Measurements from ENCODE around the gene NT5C1A. TPM values are rescaled to one million over a fixed set of nuclear protein-coding genes. Genes with fewer than 3 reads are reported as not detected.

NT5C1A gene
- total and polyA plus RNA-seq, 2 experiments from 2014 or later: 0.16 TPM; not detected in 1

DNA sequence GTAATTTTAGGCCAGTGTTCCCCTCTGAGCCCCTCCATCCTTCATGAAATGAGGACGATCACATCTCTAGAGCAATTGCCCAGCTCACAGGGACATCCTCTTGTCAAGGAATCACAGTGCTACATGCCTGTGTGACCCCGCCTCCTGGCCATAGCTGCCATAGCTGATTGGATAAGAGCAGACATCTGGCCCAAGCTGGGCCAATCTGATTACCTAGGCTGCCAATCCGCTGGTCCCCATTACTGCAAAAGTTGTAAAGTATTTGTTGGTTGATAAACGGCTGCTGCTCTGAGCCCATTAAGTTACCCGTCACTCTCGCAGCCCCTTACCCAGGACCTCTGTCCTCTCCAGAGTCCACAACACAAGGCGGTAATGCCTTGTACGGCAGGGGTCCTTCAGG, 8.3 kb downstream of the NT5C1A start:
- Histone ChIP-seq H3K4me3 (no peak overlapping the region), H3K36me3 (no peaks in the 10 kb centered on the region), H3K27ac (no peak overlapping the region), H3K27me3 (peaks cover 84% of the 10 kb centered on the region), H3K9me3 (ENCODE audit: low read depth) (no peaks in the 10 kb centered on the region), H3K4me1 (ENCODE audit: low read depth) (no peaks in the 10 kb centered on the region)
- TF ChIP-seq, protein P1, sequence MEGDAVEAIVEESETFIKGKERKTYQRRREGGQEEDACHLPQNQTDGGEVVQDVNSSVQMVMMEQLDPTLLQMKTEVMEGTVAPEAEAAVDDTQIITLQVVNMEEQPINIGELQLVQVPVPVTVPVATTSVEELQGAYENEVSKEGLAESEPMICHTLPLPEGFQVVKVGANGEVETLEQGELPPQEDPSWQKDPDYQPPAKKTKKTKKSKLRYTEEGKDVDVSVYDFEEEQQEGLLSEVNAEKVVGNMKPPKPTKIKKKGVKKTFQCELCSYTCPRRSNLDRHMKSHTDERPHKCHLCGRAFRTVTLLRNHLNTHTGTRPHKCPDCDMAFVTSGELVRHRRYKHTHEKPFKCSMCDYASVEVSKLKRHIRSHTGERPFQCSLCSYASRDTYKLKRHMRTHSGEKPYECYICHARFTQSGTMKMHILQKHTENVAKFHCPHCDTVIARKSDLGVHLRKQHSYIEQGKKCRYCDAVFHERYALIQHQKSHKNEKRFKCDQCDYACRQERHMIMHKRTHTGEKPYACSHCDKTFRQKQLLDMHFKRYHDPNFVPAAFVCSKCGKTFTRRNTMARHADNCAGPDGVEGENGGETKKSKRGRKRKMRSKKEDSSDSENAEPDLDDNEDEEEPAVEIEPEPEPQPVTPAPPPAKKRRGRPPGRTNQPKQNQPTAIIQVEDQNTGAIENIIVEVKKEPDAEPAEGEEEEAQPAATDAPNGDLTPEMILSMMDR (IDR thresholded peaks at IDR 0.05; ENCODE audit: low read depth, low read length): no peak
- no peak for DNase-seq (ENCODE audit: low read depth in 1 of 2, low spot score in 1 of 2)

- H3K4me1 ChIP-seq (ENCODE audit: low read depth): no peaks in the 10 kb centered on the region
- H3K36me3 ChIP-seq: no peaks in the 10 kb centered on the region
- H3K27me3 ChIP-seq: peaks cover 79% of the 10 kb centered on the region
- no peak for DNase-seq (ENCODE audit: low read depth in 1 of 2, low spot score in 1 of 2)
- no peaks in the 10 kb centered on the region for H3K9me3 ChIP-seq (ENCODE audit: low read depth)
- no peak overlapping the region for H3K4me3 ChIP-seq
- no peak overlapping the region for H3K27ac ChIP-seq
- TF ChIP-seq, protein P1 (IDR thresholded peaks at IDR 0.05; ENCODE audit: low read depth, low read length): no peak
These were observed 9.0 kb downstream of the NT5C1A start for GRCh38 chr1:39662861-39663260.

- Histone ChIP-seq H3K4me1 (ENCODE audit: low read depth) (no peaks in the 10 kb centered on the region), H3K27me3 (peaks cover 77% of the 10 kb centered on the region), H3K36me3 (no peaks in the 10 kb centered on the region), H3K4me3 (no peak overlapping the region), H3K9me3 (ENCODE audit: low read depth) (no peaks in the 10 kb centered on the region), H3K27ac (no peak overlapping the region)
- TF ChIP-seq, protein P1 (IDR thresholded peaks at IDR 0.05; ENCODE audit: low read depth, low read length): no peak
- DNase-seq (ENCODE audit: low read depth in 1 of 2, low spot score in 1 of 2): no peak
These were observed 12.4 kb downstream of the NT5C1A start for GRCh38 chr1:39659538-39659937.

GRCh38 chr1:39659110-39659509, 12.8 kb downstream of the NT5C1A start:
- no peaks in the 10 kb centered on the region for H3K4me1 ChIP-seq (ENCODE audit: low read depth)
- TF ChIP-seq, protein P1 (IDR thresholded peaks at IDR 0.05; ENCODE audit: low read depth, low read length): no peak
- H3K9me3 ChIP-seq (ENCODE audit: low read depth): no peaks in the 10 kb centered on the region
- DNase-seq (ENCODE audit: low read depth in 1 of 2, low spot score in 1 of 2): no peak
- H3K4me3 ChIP-seq: no peak overlapping the region
- no peak overlapping the region for H3K27ac ChIP-seq
- H3K27me3 ChIP-seq: peaks cover 81% of the 10 kb centered on the region
- H3K36me3 ChIP-seq: no peaks in the 10 kb centered on the region

GRCh38 chr1:39657923-39658485, 13.9 kb downstream of the NT5C1A start:
- no peak overlapping the region for H3K27ac ChIP-seq
- peak; percentile 73 to 83 for DNase-seq (ENCODE audit: low read depth in 1 of 2, low spot score in 1 of 2)
- H3K4me1 ChIP-seq (ENCODE audit: low read depth): no peaks in the 10 kb centered on the region
- H3K36me3 ChIP-seq: no peaks in the 10 kb centered on the region
- TF ChIP-seq, protein P1 (IDR thresholded peaks at IDR 0.05; ENCODE audit: low read depth, low read length): peak; percentile 85
- no peaks in the 10 kb centered on the region for H3K9me3 ChIP-seq (ENCODE audit: low read depth)
- H3K4me3 ChIP-seq: no peak overlapping the region
- peaks cover 87% of the 10 kb centered on the region for H3K27me3 ChIP-seq
